RKO (cell line): Measurements from ENCODE around the gene SLC4A2.

Source experiments
- DNase-seq: peaks from one replicate; pipeline ENCODE4 v3.0.0-alpha.2; 2016; ENCODE audit warnings: low spot score

The SLC4A2 gene

GRCh38 chr7:151115836-151116418, 56.5 kb downstream of the SLC4A2 start:
- no peak for DNase-seq

GRCh38 chr7:151116603-151117440, 57.4 kb downstream of the SLC4A2 start:
- DNase-seq = no peak

GRCh38 chr7:151117565-151117964, 58.2 kb downstream of the SLC4A2 start:
- no peak for DNase-seq

- DNase-seq = no peak
Measured at GRCh38 chr7:151118108-151119054, 59.0 kb downstream of the SLC4A2 start.

GRCh38 chr7:151119055-151119415, 59.6 kb downstream of the SLC4A2 start:
- DNase-seq = no peak

GRCh38 chr7:151119902-151120301, 60.5 kb downstream of the SLC4A2 start:
- DNase-seq = no peak

- DNase-seq = no peak
Measured at GRCh38 chr7:151120896-151121295, 61.5 kb downstream of the SLC4A2 start.

- DNase-seq = no peak
Measured at GRCh38 chr7:151121380-151122170, 62.2 kb downstream of the SLC4A2 start.

GRCh38 chr7:151122276-151122675, 62.9 kb downstream of the SLC4A2 start:
- no peak for DNase-seq

- no peak for DNase-seq
Measured at GRCh38 chr7:151122796-151123157, 63.4 kb downstream of the SLC4A2 start.

GRCh38 chr7:151123158-151123821, 63.9 kb downstream of the SLC4A2 start:
- DNase-seq = no peak

GRCh38 chr7:151123822-151124464, 64.6 kb downstream of the SLC4A2 start:
- peak; percentile 86 for DNase-seq

- DNase-seq = no peak
Measured at GRCh38 chr7:151124481-151124880, 65.1 kb downstream of the SLC4A2 start.

GRCh38 chr7:151124899-151125399, 65.6 kb downstream of the SLC4A2 start:
- DNase-seq = no peak

- no peak for DNase-seq
Measured at GRCh38 chr7:151125470-151125845, 66.1 kb downstream of the SLC4A2 start.

- no peak for DNase-seq
Measured at GRCh38 chr7:151125846-151126481, 66.6 kb downstream of the SLC4A2 start.
